Suppressor macrophage treated with lipopolysaccharide for 4 hours (primary cell): ENCODE results near the gene ALDH16A1.
A peak's percentile ranks its signal among the peaks of the same experiment; 100 is the strongest.
"Not testable (repeated sequence)": the region's sequence is repeated elsewhere in the genome, so short reads cannot be mapped to it uniquely, and the experiment has no call there.

Experiments
- DNase-seq: peaks from one replicate; pipeline ENCODE4 v3.0.0-alpha.2; 2020

Gene ALDH16A1

GRCh38 chr19:49441960-49442350, 11.1 kb upstream of the ALDH16A1 start:
- no peak for DNase-seq

DNA sequence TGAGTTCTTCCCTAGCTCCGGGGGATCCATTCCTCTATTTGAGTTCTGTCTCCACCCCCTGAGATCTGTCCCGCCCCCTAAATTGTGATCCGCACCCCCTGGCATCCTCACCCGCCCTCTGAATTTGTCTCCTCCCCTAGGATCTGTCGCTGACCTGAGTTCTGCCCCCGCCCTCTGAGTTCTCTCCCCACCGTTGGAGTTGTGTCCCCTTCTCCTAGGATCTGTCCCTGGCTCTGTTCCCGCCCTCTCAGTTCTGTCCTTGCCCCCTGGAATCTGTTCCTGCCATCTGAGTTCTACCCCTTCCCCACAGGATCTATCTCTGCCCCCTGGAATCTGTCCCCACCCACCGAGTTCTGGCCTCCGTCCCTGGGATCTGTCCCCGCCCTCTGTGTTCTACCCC, 10.7 kb upstream of the ALDH16A1 start:
- DNase-seq, result no peak

GRCh38 chr19:49442771-49443365, 10.2 kb upstream of the ALDH16A1 start:
- DNase-seq, result peak; percentile 64

GRCh38 chr19:49443366-49444099, 9.5 kb upstream of the ALDH16A1 start:
- DNase-seq, result peak; percentile 97

- not testable (repeated sequence) for DNase-seq
Observed at GRCh38 chr19:49444100-49444700, 8.8 kb upstream of the ALDH16A1 start.

GRCh38 chr19:49445997-49446396, 7.0 kb upstream of the ALDH16A1 start:
- DNase-seq, result no peak

DNA sequence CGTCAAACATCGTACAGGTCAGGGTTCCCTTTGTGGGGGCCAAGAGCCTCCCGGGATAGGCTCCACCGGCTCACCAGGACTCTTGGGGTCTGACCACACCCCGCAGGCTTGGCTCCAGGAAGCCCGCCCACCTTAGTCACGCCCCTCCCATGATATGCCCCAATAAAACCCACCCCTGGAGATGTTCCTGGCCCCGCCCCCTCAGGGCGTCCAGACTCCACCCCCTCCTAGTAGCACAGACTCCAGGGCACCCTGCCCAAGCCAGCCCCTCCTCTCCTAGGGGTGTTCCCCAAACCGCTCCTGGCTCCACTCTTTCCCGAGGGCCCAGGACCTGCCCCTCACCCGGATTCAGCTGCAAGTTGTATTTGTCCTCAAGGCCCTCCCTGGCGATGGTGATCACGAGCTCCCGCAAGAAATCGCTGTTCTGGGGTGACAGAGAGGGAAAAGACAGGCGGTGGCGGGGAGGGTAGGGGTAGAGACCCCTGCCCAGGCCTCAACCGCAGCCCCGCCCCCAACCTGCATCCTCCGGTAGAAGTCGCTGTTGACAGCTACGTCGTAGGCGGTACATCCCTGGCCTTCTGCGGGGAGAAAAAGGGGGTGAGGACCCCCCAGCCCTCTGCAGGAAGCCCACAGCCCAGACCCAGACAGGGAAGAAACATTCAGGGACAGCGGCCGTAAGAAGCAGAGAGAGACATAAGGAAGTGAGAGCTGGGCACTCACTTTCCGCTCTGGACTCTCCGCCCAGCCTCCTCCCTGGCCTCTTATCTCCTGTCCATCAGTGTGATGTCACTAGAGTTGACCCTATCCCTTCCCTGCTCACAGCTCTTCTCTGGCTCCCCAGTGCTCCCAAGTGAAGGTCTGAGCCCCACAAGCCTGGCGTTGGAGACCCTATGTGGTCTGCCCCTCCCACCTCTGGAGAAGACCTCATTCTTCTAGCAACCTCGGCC, 5.3 kb upstream of the ALDH16A1 start:
- DNase-seq, result no peak

DNA sequence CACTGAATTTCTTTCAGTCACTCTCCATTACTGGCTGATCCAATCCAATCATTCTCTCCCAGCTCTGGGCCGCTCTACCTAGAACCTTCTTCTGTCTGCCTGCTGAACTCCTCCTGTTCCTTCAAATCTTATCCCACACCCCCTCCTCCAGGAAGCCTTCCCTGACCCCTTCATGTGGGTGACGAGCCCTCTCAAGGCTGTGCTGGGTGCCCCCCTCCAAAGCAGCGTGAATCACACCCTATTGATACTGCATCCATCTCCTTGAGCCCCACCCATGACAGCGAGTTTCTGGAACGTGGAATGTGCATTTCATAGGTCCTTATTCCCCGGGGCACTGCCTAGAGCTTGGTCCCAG, 4.6 kb upstream of the ALDH16A1 start:
- no peak for DNase-seq

DNA sequence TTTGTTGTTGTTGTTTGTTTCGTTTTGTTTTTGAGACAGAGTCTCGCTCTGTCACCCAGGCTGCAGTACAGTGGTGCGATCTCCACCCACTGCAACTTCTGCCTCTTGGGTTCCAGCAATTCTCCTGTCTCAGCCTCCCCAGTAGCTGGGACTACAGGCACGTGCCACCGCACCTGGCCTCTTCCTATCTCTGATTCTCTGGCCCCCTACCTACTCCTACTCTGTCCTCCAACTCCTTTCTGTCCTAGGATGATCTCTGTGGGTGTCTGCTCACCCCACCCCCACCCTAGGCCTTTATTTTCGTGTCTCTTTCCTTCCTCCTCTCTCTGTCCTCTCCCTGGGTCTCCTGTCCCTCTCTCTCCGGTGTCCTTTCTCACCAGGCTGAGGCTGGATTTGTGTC, 2.6 kb upstream of the ALDH16A1 start:
- DNase-seq, result no peak

GRCh38 chr19:49451430-49452181, 1.4 kb upstream of the ALDH16A1 start, which contains the start of gene PIH1D1:
TSS of gene PIH1D1 (minus strand) at chr19:49451814. CDS start at chr19:49451574, 240 bp downstream.
- DNase-seq, result peak; percentile 99

DNA sequence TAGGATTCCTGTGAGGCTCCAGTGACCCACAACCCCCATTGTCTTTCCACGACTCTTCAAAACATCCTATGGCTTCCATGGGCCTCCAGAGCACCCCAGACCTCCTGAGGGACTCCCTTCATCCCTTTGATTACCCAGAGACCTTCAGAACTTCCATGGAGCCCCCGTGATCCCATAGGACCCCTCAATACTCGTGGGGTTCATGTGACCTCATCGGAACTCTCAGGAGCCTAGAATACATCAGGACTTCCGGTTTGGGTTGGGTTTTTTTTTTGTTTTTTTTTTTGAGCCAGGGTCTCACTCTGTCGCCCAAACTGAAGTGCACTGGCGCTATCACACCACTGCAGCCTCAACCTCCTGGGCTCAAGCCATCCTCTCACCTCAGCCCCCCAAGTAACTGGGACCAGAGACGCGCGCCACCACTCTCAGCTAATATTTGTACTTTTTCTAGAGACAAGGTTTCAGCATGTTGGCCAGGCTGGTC, 774 bp downstream of the ALDH16A1 start:
- no peak for DNase-seq

GRCh38 chr19:49455773-49456172, 2.7 kb downstream of the ALDH16A1 start:
- DNase-seq, result no peak

- DNase-seq, result no peak
Observed at GRCh38 chr19:49456326-49456725, 3.3 kb downstream of the ALDH16A1 start.

DNA sequence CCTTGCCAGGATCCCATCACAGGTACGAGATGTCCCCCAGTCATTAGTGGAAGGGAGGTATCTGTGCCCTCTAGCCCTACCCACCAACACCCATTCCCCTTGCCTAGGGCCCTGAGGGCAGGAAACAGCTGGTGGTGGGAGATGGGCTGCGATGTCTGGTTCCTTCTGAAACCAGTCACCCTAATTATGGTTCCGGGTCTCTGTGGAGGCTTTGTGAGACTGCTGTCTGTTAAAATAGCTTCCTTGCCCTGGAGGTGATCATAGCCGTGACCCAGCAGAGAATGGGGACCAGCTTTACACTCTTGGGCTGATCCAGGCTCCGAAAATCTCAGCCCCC, 5.5 kb downstream of the ALDH16A1 start:
- no peak for DNase-seq

DNA sequence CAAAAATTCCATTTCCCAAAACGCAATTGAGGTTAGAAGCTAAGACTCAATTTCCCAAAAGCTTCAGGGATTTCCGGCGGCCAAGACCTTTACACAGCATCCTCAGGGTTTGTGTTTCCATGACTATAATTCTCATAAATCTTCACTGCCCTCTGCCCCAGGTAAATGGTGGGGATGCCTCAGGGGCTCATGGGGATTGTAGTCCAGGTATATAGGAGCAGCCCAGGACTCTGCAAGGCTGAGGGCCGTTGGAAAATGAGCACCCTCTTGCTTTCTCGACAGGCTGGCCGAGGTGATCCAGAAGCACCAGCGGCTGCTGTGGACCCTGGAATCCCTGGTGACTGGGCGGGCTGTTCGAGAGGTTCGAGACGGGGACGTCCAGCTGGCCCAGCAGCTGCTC, 6.4 kb downstream of the ALDH16A1 start:
- no peak for DNase-seq

GRCh38 chr19:49461130-49461529, 8.1 kb downstream of the ALDH16A1 start:
- DNase-seq, result not testable (repeated sequence)

DNA sequence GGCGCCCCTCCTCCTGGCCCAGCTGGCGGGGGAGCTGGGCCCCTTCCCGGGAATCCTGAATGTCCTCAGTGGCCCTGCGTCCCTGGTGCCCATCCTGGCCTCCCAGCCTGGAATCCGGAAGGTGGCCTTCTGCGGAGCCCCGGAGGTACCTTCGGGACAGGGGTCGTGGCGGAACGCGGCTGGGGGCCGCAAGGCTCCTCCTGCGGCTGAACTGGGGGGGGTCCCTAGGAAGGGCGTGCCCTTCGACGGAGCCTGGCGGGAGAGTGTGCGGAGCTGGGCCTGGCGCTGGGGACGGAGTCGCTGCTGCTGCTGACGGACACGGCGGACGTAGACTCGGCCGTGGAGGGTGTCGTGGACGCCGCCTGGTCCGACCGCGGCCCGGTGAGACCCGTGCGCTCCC, 8.6 kb downstream of the ALDH16A1 start:
- no peak for DNase-seq

GRCh38 chr19:49462492-49462891, 9.5 kb downstream of the ALDH16A1 start:
- no peak for DNase-seq

DNA sequence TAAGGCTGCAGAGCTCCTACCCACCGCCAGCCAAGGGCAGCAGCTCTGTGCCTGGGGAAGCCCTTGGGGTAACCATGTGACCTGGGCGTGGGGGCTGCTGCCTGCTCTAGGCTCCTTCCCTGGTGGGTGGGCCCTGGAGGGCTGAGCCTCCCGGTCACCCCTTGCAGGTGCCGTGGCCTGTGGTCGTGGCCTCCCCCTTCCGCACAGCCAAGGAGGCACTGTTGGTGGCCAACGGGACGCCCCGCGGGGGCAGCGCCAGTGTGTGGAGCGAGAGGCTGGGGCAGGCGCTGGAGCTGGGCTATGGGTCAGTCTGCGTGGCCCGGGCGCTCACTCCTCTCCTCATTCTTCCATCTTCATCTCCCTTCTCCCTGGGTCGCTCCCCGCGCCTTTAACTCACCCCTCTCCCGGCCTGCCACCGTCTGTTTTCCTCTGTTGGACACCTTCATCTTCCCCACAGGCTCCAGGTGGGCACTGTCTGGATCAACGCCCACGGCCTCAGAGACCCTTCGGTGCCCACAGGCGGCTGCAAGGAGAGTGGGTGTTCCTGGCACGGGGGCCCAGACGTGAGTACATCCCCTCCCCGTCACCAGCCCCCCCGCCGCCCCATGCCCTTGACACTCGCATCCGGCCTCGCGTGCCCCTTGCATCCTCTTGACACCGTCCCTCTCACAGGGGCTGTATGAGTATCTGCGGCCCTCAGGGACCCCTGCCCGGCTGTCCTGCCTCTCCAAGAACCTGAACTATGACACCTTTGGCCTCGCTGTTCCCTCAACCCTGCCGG, 11.1 kb downstream of the ALDH16A1 start:
- DNase-seq, result no peak

DNA sequence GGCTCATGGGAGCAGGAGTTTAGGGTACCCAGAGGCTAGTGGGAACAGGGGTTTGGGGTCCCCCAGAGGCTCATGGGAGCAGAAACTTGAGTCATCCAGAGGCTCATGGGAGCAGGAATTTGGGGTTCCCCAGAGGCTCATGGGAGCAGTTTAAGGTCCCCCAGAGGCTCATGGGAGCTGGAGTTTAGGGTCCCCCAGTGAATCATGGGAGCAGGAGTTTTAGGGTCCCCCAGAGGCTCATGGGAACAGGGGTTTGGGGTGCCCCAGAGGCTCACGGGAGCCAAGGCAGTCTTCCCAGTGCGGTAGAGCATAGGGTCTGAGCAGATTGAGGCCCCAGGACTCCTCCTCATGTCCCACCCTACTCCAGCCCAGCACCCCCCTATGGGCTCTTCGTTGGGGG, 12.3 kb downstream of the ALDH16A1 start:
- DNase-seq, result no peak

GRCh38 chr19:49468199-49468598, 15.2 kb downstream of the ALDH16A1 start:
- DNase-seq, result no peak
